HG02588 (cell line): ENCODE results near the gene BCL2L2.
A peak's percentile ranks its signal among the peaks of the same experiment; 100 is the strongest.

Experiments used
- ATAC-seq: cut with Tn5 transposase; IDR thresholded peaks from one replicate; pipeline ENCODE4 v1.9.1; 2021; ENCODE audit warnings: mild to moderate bottlenecking, moderate library complexity; ENCODE audit not compliant: unreplicated experiment

The BCL2L2 gene

GRCh38 chr14:23299211-23299957, 7.2 kb upstream of the BCL2L2 start:
- no peak for ATAC-seq

DNA sequence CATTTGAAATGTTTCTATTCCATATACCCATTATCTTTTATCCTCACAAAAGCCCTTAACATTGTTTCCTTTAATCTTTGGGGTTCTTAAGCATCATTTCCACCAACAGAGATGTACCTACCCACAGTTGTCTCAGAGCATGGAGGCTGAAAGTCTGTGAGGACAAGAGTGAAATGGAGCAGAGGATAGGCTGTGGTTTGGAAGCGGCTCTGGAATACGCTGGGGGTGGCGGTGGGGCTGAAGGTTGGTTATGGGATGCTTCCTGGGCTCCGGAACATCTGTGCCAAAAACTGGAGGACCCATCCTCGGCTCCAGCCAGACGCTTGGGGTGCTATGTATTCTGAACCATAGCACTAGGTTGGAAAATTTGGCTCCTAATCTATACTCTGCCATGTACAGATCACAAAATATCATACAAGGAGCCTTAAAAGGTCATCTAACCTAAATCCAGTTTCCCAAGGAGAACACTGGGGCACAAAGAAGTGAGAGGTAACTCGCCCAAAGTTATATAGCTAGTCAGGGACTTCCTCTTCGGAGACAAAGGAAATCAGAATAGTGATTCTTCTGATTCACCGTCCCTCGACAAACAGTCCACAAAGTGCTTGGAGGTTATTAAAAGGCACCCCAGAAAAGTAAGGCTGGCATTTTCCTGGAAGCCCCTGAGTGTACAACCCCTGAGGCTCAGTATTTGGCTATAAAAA, 6.5 kb upstream of the BCL2L2 start:
- no peak for ATAC-seq

GRCh38 chr14:23300687-23301223, 5.9 kb upstream of the BCL2L2 start:
- ATAC-seq, result no peak

- peak; percentile 75 for ATAC-seq
These were observed 5.2 kb upstream of the BCL2L2 start for GRCh38 chr14:23301288-23301968.

- peak; percentile 10 for ATAC-seq
These were observed 4.7 kb upstream of the BCL2L2 start for GRCh38 chr14:23301969-23302289.

GRCh38 chr14:23302290-23303225, 4.1 kb upstream of the BCL2L2 start, which contains the start of gene PPP1R3E:
TSS of gene PPP1R3E (minus strand) at chr14:23302859. CDS start at chr14:23302576, 283 bp downstream.
- ATAC-seq, result peak; percentile 30

DNA sequence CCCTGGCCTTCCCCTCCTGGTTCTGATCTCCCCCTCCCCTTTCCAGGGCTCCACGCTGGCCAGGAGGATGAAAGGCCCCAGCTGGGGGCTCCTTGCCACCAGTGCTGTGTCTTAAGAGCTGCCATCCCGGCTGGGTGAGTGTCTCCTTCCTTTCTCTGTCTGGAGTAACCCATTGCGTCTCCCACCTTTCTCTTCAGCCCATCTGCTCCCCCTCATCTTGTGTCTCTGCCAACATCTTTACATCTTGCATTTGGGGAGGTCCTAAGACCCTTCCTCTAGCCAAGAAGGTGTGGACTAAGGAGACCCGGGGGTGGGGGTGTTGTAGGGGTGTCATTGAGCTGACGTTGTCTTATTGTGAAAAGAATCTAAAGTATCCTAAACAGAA, 505 bp downstream of the BCL2L2 start:
- ATAC-seq, result no peak

DNA sequence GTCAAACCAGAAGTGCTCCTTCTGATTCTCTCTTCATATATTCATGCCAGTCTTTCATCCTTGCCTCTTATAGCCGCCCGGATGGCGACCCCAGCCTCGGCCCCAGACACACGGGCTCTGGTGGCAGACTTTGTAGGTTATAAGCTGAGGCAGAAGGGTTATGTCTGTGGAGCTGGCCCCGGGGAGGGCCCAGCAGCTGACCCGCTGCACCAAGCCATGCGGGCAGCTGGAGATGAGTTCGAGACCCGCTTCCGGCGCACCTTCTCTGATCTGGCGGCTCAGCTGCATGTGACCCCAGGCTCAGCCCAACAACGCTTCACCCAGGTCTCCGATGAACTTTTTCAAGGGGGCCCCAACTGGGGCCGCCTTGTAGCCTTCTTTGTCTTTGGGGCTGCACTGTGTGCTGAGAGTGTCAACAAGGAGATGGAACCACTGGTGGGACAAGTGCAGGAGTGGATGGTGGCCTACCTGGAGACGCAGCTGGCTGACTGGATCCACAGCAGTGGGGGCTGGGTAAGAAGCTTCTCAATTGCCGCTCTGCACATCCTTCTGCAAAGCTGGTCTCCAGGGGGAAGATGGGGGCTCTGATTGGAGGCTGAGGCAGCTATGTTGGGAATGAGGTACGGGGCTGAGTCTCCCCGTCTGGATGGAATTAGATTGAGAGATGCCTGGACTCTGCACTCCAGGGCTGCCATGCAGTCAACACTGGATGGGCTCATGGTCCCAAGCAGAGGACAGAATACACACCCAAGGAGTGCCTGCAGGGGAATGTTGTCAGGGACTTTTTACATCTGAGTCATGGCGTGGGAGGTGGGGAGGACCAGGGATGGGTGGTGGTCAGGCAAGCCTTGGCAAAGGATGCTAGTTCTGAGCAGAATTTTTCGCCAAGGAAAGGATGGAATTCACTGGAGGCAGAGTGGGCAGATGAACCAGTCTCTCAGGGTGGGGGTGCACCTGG, 1.3 kb downstream of the BCL2L2 start:
- no peak for ATAC-seq

GRCh38 chr14:23308721-23309445, 2.2 kb downstream of the BCL2L2 start:
- no peak for ATAC-seq

DNA sequence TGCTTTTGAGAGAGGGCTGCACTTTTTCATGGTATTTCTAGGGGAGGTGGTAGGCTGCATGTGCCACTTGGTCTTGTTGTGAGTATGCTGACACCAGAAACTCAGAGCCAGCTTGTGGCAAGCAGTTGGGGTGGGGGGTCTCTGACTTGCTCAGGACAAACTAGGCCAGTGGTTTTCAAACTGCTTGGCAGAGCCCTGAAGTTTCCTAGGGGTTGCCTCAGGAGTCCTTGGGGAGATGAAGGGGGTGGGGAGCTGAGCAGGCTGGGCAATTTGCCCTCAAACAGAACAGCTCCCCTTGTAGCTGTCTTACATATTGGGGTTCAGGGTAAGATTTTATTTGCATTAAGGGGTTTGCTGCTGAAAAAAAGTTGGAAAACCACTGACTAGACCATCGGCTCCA, 3.9 kb downstream of the BCL2L2 start:
- no peak for ATAC-seq

DNA sequence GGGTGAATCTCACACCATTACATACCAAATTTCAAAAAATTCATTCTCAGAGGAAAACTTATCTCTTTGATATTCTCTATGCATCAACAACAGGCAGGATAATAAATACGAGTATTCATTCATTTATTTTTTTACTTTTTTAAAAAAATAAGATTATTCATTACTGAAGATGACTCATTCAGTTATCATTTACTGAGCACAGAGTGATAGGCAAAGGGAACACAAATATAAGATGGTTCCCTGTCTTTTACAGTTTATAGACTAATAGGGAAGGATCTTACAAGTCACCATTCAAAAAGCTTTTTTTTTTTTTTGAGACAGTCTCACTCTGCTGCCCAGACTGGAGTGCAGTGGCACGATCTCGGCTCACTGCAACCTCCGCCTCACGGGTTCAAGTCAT, 9.7 kb downstream of the BCL2L2 start:
- ATAC-seq, result no peak

- ATAC-seq, result no peak
These were observed 13.3 kb downstream of the BCL2L2 start for GRCh38 chr14:23319746-23320583.

DNA sequence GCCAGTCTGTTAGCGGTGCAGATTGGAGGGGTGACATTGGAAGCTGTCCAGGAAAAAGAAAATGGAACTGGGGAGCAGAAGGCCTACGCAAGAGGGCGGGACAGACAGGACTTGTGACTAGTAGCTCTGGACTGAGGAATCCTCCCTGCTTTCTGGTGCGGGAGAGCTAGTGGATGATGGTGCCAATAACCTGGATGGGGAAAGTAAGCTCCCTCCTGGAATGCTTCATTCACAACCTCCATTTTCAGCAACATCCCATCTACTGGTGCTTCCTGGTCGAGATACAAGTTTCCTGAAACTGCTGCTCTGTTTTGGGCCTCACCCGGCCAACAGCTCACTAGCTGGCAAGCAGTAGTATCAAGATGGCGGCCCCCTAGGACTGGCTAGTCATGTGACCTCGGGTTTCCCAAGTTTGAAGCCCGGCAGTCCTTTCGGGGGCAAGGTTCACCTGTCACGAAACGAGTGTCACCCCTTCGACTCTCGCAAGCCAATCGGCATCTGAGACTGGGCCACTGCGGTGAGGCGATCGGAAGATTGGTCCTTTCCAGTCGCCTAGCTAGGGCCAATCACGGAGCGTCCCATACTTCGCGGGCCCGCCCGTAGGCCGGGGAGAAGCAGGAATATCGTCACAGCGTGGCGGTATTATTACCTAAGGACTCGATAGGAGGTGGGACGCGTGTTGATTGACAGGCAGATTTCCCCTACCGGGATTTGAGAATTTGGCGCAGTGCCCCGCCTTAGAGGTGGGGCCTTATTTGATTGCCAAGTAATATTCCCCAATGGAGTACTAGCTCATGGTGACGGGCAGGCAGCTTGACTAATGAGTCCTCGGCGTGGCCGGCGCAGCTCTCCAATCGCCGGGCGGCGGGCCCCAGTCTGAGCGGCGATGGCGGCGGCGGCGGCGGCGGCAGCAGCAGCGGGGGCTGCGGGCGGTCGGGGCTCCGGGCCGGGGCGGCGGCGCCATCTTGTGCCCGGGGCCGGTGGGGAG, 14.2 kb downstream of the BCL2L2 start, which contains the start of gene PABPN1:
TSS of gene PABPN1 (plus strand) at position 874 of the 988 bp plus-strand sequence. CDS start at position 887, 13 bp downstream.
- peak; percentile 91 for ATAC-seq

GRCh38 chr14:23321572-23322547, 15.2 kb downstream of the BCL2L2 start:
- peak; percentile 11 for ATAC-seq
